SK-N-SH treated with all-trans-retinoic acid at 6 μM for 48 hours (cell line): ENCODE results near the gene ATP9A.

Experiments
- BACH2 ChIP-seq: fragments of 250-450 bp; sonication (Bioruptor Pico); IDR thresholded peaks from 2 replicates; pipeline ENCODE4 v1.9.0; 2021; ENCODE audit warnings: mild to moderate bottlenecking, borderline replicate concordance
- RARB ChIP-seq: fragments of 250-450 bp; sonication (Bioruptor Pico); IDR thresholded peaks from 2 replicates; pipeline ENCODE4 v1.8.0; 2021; ENCODE audit warnings: mild to moderate bottlenecking, moderate library complexity

DNA sequence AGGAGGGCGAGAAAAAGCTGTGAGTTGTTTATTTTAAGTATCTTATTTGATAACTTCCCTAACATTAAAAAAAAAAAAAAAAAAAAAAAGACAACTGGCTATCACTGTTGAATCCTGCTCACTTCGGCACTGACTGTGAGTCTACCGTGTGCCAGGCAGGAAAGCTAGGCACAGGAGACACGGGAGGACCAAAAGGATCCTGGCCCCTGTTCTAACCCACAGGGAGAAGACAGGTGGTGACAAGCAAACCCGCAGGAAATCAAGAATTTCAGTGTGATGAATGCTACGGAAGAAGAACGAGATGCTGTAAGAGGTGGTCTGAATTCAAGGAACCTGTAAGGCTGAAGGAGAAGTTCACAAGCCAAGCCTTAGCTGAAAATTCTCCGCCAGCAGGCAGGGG, 130.9 kb downstream of the ATP9A start:
- TF ChIP-seq BACH2 (CRISPR knock-in tag) (no peak), RARB (CRISPR knock-in tag) (no peak)
